Gastrocnemius medialis (tissue), 4 donors: Measurements from ENCODE around the gene TMEM101. TPM values are rescaled to one million over a fixed set of nuclear protein-coding genes. Genes with fewer than 3 reads are reported as not detected.

Experiments
- ATAC-seq, 2 donors: fragments of 150-250 bp; one replicate each; pipeline ENCODE4 v1.9.1; 2016
- DNase-seq, 2 donors: peaks; one replicate each; pipeline ENCODE4 v3.0.0-alpha.2; 2019
- H3K27ac ChIP-seq, 4 donors: fragments of 200-600 bp; sonication (generic); 1 replicate in 1 of 4; 2 replicates in 3 of 4; pipeline ENCODE4 v1.5.1; 2016 to 2018; ENCODE audit warnings: mild to moderate bottlenecking in 2 of 4, moderate library complexity in 1 of 4
- H3K27me3 ChIP-seq, 3 donors: fragments of 200-600 bp; sonication (generic) in 2 of 3; 1 replicate in 1 of 3; 2 replicates in 2 of 3; pipeline versions ENCODE4 v1.5.1 to v1.6.0; 2016 to 2019; ENCODE audit warnings: mild to moderate bottlenecking in 1 of 3, moderate library complexity in 1 of 3
- H3K36me3 ChIP-seq, 2 donors: fragments of 200-600 bp; sonication (generic) in 1 of 2; one replicate each; pipeline ENCODE4 v1.5.1; 2017 to 2018
- H3K4me1 ChIP-seq, 2 donors: fragments of 200-600 bp; sonication (generic) in 1 of 2; one replicate each; pipeline ENCODE4 v1.5.1; 2016 to 2017; ENCODE audit warnings: mild to moderate bottlenecking in 2 of 2
- H3K4me3 ChIP-seq, 4 donors: fragments of 200-600 bp; sonication (generic) in 3 of 4; 1 replicate in 1 of 4; 2 replicates in 3 of 4; pipeline ENCODE4 v1.5.1; 2016 to 2019; ENCODE audit warnings: mild to moderate bottlenecking in 2 of 4
- H3K9me3 ChIP-seq, 3 donors: fragments of 200-600 bp; sonication (generic) in 2 of 3; 1 replicate in 1 of 3; 2 replicates in 2 of 3; pipeline ENCODE4 v1.5.1; 2016 to 2019
- CTCF ChIP-seq, 5 experiments: fragments of 450-650 bp in 3 of 5; fragments of 200-600 bp in 2 of 5; sonication (generic) in 2 of 5; IDR thresholded peaks in 4 of 5; conservative IDR thresholded peaks in 1 of 5; 1 replicate in 4 of 5; 2 replicates in 1 of 5; pipeline ENCODE4 v1.5.1; 2016 to 2019; ENCODE audit warnings: antibody characterized with exemption in 5 of 5, mild to moderate bottlenecking in 3 of 5, moderate library complexity in 3 of 5
- POLR2A ChIP-seq, 2 donors: fragments of 450-650 bp; IDR thresholded peaks; one replicate each; pipeline ENCODE4 v1.6.1; 2017; ENCODE audit warnings: antibody characterized with exemption in 2 of 2, mild to moderate bottlenecking in 2 of 2, moderate library complexity in 2 of 2
- in situ Hi-C, 4 donors: fragments of 200-750 bp; cut with MboI; loops; one replicate each; pipeline versions ENCODE4 v1.15.0 to v1.8.0; 2017; ENCODE audit warnings: low sequenced_read_pairs in 4 of 4
- intact Hi-C: fragments of 100-400 bp; cut with DNase I; formaldehyde crosslinking; loops from one replicate; pipeline ENCODE4 v1.15.1; 2023; ENCODE audit warnings: low total_unique reads
- total RNA-seq, 4 donors: library from RNA; depleted of rRNA; stranded (reverse); fragments of >200 nt; gene quantifications; one replicate each; pipeline versions ENCODE4 v1.1.0 to v1.2.3, GENCODE V29; 2016

Gene TMEM101
- total RNA-seq, 4 donors from 2014 or later = 28.8 to 38.3 (median 36.4) TPM

- in situ Hi-C loops (no loop called here), intact Hi-C loops (no loop called here)
- no peak overlapping the region for H3K27ac ChIP-seq
Observed at GRCh38 chr17:43982171-43982570, 32.6 kb downstream of the TMEM101 start.

GRCh38 chr17:43979671-43980070, 35.1 kb downstream of the TMEM101 start:
- TF ChIP-seq CTCF (IDR thresholded peaks at IDR 0.05 in 4 of 5, conservative IDR thresholded peaks at IDR 0.05 in 1 of 5) (no peak), POLR2A (IDR thresholded peaks at IDR 0.05) (no peak)
- peaks cover 14 to 38% (median 22%) of the 10 kb centered on the region in 3 donors for H3K27me3 ChIP-seq
- H3K36me3 ChIP-seq = no peaks in the 10 kb centered on the region
- H3K4me3 ChIP-seq = no peak overlapping the region
- ATAC-seq (no peak), DNase-seq (no peak)
- intact Hi-C loops = no loop called here
- H3K9me3 ChIP-seq = no peaks in the 10 kb centered on the region
- H3K4me1 ChIP-seq = peaks cover 0 to 10% of the 10 kb centered on the region in 2 donors
- in situ Hi-C loops = no loop called here
- H3K27ac ChIP-seq = no peak overlapping the region

More at GRCh38 chr17:43982171-43982570, 32.6 kb downstream of the TMEM101 start:
- Histone ChIP-seq H3K36me3 (no peaks in the 10 kb centered on the region), H3K27me3 (peaks cover 14 to 40% (median 19%) of the 10 kb centered on the region in 3 donors), H3K4me1 (peaks cover 12 to 15% of the 10 kb centered on the region in 2 donors), H3K9me3 (no peaks in the 10 kb centered on the region), H3K4me3 (no peak overlapping the region)
- TF ChIP-seq CTCF (IDR thresholded peaks at IDR 0.05 in 4 of 5, conservative IDR thresholded peaks at IDR 0.05 in 1 of 5) (no peak), POLR2A (IDR thresholded peaks at IDR 0.05) (no peak)
- DNase-seq (no peak), ATAC-seq (no peak)

GRCh38 chr17:43979011-43979410, 35.8 kb downstream of the TMEM101 start:
- Histone ChIP-seq H3K36me3 (no peaks in the 10 kb centered on the region), H3K9me3 (no peaks in the 10 kb centered on the region), H3K4me3 (no peak overlapping the region), H3K27me3 (peaks cover 14 to 39% (median 22%) of the 10 kb centered on the region in 3 donors), H3K27ac (no peak overlapping the region), H3K4me1 (peaks cover 0 to 8% of the 10 kb centered on the region in 2 donors)
- in situ Hi-C loops = no loop called here
- DNase-seq (no peak), ATAC-seq (no peak)
- TF ChIP-seq POLR2A (IDR thresholded peaks at IDR 0.05) = no peak
- no peak for TF ChIP-seq CTCF (IDR thresholded peaks at IDR 0.05 in 4 of 5, conservative IDR thresholded peaks at IDR 0.05 in 1 of 5)
- intact Hi-C loops = no loop called here

- no peaks in the 10 kb centered on the region for H3K36me3 ChIP-seq
- TF ChIP-seq POLR2A (IDR thresholded peaks at IDR 0.05) (no peak), CTCF (IDR thresholded peaks at IDR 0.05 in 4 of 5, conservative IDR thresholded peaks at IDR 0.05 in 1 of 5) (no peak)
- in situ Hi-C loops = no loop called here
- H3K27ac ChIP-seq = no peak overlapping the region
- no peaks in the 10 kb centered on the region for H3K9me3 ChIP-seq
- H3K27me3 ChIP-seq = peaks cover 4 to 36% (median 19%) of the 10 kb centered on the region in 3 donors
- DNase-seq (no peak), ATAC-seq (no peak)
- H3K4me3 ChIP-seq = no peak overlapping the region
- H3K4me1 ChIP-seq = no peaks in the 10 kb centered on the region
- intact Hi-C loops = no loop called here
Observed at GRCh38 chr17:43978078-43978477, 36.7 kb downstream of the TMEM101 start.
